ENCODE results near the gene DCLK1.

- TF ChIP-seq CTCF (IDR thresholded peaks at IDR 0.05) (no peak), POLR2A (IDR thresholded peaks at IDR 0.05) (no peak)
Measured at GRCh38 chr13:36051082-36051481, 80.1 kb downstream of the DCLK1 start.

Data from lower leg skin (tissue), 3 donors.